Measurements from ENCODE around the gene SPEF2. TPM values are rescaled to one million over a fixed set of nuclear protein-coding genes. Genes with fewer than 3 reads are reported as not detected.

SPEF2 gene
- total RNA-seq, 2 donors from 2014 or later: 2.4 to 7.9 TPM

- intact Hi-C loops (cut with DNase I): no loop called here
- Histone ChIP-seq H3K4me3 (no peak overlapping the region), H3K4me1 (replicated peaks) (no peaks in the 10 kb centered on the region), H3K27me3 (replicated peaks; ENCODE audit: insufficient read depth) (no peaks in the 10 kb centered on the region), H3K9me3 (no peaks in the 10 kb centered on the region), H3K36me3 (no peaks in the 10 kb centered on the region), H3K27ac (no peak overlapping the region)
- DNase-seq (ENCODE audit: low spot score): no peak
- no peak for TF ChIP-seq POLR2A (IDR thresholded peaks at IDR 0.05)
- TF ChIP-seq CTCF (IDR thresholded peaks at IDR 0.05): no peak
- TF ChIP-seq POLR2AphosphoS5 (IDR thresholded peaks at IDR 0.05): no peak
Measured at GRCh38 chr5:35794328-35794619, 176.6 kb downstream of the SPEF2 start.

- no peaks in the 10 kb centered on the region for H3K36me3 ChIP-seq
- H3K27ac ChIP-seq: no peak overlapping the region
- intact Hi-C loops (cut with DNase I): no loop called here
- WGBS: 78% methylated on average over 8 of the region's 8 CpGs
- no peaks in the 10 kb centered on the region for H3K9me3 ChIP-seq
- H3K27me3 ChIP-seq (replicated peaks; ENCODE audit: insufficient read depth): no peaks in the 10 kb centered on the region
- TF ChIP-seq POLR2AphosphoS5 (IDR thresholded peaks at IDR 0.05): no peak
- TF ChIP-seq POLR2A (IDR thresholded peaks at IDR 0.05): no peak
- TF ChIP-seq CTCF (IDR thresholded peaks at IDR 0.05): no peak
- H3K4me1 ChIP-seq (replicated peaks): no peaks in the 10 kb centered on the region
- no peak for DNase-seq (ENCODE audit: low spot score)
- H3K4me3 ChIP-seq: no peak overlapping the region
Measured at GRCh38 chr5:35794684-35795375, 177.2 kb downstream of the SPEF2 start.

GRCh38 chr5:35799181-35799580 lies 181.5 kb downstream of the SPEF2 start:
- DNase-seq (ENCODE audit: low spot score): no peak
- intact Hi-C loops (cut with DNase I): no loop called here
- Histone ChIP-seq H3K4me1 (replicated peaks) (no peaks in the 10 kb centered on the region), H3K4me3 (no peak overlapping the region), H3K36me3 (no peaks in the 10 kb centered on the region), H3K27me3 (replicated peaks; ENCODE audit: insufficient read depth) (no peaks in the 10 kb centered on the region), H3K9me3 (no peaks in the 10 kb centered on the region), H3K27ac (no peak overlapping the region)
- no peak for TF ChIP-seq CTCF (IDR thresholded peaks at IDR 0.05)
- no peak for TF ChIP-seq POLR2A (IDR thresholded peaks at IDR 0.05)
- TF ChIP-seq POLR2AphosphoS5 (IDR thresholded peaks at IDR 0.05): no peak

- 95% methylated on average over 1 of the region's 1 CpG for whole genome bisulfite sequencing
- Histone ChIP-seq H3K4me1 (replicated peaks) (no peaks in the 10 kb centered on the region), H3K36me3 (no peaks in the 10 kb centered on the region), H3K9me3 (no peaks in the 10 kb centered on the region), H3K4me3 (no peak overlapping the region), H3K27me3 (replicated peaks; ENCODE audit: insufficient read depth) (no peaks in the 10 kb centered on the region), H3K27ac (no peak overlapping the region)
- intact Hi-C loops (cut with DNase I): no loop called here
- DNase-seq (ENCODE audit: low spot score): no peak
- TF ChIP-seq CTCF (IDR thresholded peaks at IDR 0.05) (no peak), POLR2A (IDR thresholded peaks at IDR 0.05) (no peak), POLR2AphosphoS5 (IDR thresholded peaks at IDR 0.05) (no peak)
Measured at GRCh38 chr5:35799753-35800152, 182.1 kb downstream of the SPEF2 start.

- no peak overlapping the region for H3K27ac ChIP-seq
- no peak for DNase-seq (ENCODE audit: low spot score)
- no peaks in the 10 kb centered on the region for H3K36me3 ChIP-seq
- no peaks in the 10 kb centered on the region for H3K9me3 ChIP-seq
- H3K4me1 ChIP-seq (replicated peaks): no peaks in the 10 kb centered on the region
- TF ChIP-seq POLR2AphosphoS5 (IDR thresholded peaks at IDR 0.05) (no peak), POLR2A (IDR thresholded peaks at IDR 0.05) (no peak), CTCF (IDR thresholded peaks at IDR 0.05) (no peak)
- no peak overlapping the region for H3K4me3 ChIP-seq
- intact Hi-C loops (cut with DNase I): no loop called here
- no peaks in the 10 kb centered on the region for H3K27me3 ChIP-seq (replicated peaks; ENCODE audit: insufficient read depth)
- WGBS: 19% methylated on average over 4 of the region's 4 CpGs
Measured at GRCh38 chr5:35803191-35803651, 185.6 kb downstream of the SPEF2 start.
